GM18907 (cell line): Measurements from ENCODE around the gene CYP11A1.
"Not testable (repeated sequence)": the region's sequence is repeated elsewhere in the genome, so short reads cannot be mapped to it uniquely, and the experiment has no call there.

Source experiments
- ATAC-seq: cut with Tn5 transposase; IDR thresholded peaks from one replicate; pipeline ENCODE4 v1.9.1; 2021; ENCODE audit warnings: mild to moderate bottlenecking, moderate library complexity; ENCODE audit not compliant: unreplicated experiment

The CYP11A1 gene

DNA sequence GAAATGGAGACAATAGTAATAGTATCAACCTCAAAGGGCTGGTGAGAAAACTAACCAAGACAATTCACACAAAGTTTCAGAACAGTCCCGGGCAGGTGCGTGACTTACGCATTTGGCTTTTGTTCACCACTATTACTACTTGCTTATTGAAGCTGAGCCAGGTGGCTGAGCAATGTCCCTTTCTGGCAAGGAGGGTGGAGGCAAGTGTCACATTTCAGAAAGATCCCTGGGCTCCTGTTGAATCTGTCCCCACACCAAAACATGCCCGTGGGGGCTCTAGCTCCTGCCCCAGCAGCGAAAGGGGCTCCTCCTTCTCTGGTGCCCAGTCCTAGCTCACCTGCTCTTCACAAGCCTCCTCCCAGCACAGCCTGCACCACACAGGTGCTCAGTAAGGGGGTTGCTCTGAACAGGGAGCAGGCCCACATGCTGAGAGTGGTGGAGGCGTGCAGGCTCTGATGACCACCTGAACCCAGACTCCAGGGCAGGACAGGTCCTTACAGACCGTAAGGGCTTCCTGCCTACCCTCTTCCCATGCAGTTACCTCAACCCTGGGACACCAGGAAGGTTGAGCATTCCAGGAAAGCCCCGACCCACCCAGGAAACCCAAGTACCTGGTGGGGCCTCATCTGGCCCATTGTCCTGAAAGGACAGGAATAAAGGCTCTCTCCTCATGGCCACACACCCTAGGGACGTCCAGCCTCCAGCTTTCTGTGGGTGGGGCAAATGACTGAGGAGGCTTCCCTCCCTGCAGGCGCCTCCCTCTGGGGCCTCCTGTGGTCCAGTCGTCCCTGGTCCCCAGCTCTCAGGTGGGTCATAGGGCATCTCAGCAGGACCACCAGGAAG is 33.7 kb upstream of the CYP11A1 start:
- ATAC-seq, result no peak

DNA sequence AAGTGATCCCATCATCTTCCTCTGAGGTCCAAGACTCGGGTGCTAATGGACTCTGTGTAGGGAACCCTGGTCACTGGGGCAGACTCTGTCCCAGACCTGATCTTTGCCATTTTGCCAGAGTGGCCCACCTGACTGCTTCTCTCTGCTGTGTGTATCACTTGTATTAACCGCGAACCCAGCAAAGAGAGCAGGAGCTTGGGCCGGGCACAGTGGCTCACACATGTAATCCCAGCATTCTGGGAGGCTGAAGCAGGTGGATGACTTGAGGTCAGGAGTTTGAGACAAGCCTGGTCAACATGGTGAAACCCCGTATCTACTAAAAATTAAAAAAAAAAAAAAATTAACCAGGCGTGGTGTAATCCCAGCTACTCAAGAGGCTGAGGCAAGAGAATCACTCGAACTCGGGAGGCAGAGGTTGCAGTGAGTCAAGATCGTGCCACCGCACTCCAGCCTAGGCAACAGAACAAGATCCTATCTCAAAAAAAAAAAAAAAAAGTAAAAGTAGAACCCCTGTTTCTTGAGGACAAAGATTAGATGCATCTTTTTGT is 32.9 kb upstream of the CYP11A1 start:
- ATAC-seq, result no peak

DNA sequence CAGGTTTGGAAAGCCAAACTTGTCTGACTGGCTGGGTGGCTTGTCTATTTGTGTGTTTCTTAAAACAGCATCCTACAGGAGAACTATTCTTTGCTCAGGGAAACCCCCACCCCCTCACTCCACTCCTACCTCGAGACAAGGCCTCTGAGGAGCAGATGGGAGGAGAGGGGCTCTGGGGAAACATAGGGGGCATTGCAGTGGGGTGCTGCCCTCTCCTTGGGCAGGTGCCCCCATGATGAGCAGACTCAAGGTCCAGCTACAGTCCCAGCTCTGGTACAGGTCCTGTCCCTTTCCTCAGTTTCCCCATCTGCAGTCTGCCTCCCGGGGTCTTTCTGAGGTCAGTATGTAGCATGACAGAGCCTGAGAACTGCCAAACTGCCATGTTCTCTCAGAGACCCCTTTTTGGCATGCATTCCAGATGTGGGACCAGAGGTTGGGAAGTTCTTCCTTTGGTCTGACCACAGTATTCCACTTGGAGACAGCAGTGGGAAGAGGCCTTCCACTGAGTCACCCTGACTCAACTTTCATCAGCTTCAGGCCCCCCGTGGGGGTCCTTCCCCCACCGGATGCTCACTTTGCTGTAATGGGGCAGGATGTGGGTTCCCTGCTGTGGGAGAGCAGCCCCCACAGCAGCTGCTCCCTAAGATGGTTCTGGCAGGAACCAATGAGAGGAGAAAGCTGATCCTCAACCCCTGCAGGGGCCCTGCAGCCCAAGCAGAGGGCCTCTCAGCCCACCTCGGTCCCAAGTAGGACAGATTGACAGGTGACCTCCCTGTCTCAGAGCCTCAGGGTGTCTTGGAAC is 32.3 kb upstream of the CYP11A1 start:
- ATAC-seq, result no peak

DNA sequence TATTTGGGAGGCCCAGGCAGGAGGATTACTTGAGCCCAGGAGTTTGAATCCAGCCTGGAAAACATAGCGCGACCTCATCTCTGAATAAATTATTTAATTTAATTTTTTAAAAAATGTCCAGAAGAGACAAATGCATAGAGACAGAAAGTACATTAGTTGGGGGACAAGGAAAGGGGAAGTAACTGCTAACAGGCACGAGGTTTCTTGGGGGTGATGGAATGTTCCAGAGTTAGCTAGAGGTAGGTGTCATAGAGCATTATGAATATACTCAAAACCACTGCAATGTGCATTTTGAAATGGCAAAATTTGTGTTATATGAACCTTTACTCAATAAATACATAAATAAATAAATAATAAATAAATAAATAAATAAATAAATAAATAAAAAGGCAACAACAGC is 31.7 kb upstream of the CYP11A1 start:
- no peak for ATAC-seq

DNA sequence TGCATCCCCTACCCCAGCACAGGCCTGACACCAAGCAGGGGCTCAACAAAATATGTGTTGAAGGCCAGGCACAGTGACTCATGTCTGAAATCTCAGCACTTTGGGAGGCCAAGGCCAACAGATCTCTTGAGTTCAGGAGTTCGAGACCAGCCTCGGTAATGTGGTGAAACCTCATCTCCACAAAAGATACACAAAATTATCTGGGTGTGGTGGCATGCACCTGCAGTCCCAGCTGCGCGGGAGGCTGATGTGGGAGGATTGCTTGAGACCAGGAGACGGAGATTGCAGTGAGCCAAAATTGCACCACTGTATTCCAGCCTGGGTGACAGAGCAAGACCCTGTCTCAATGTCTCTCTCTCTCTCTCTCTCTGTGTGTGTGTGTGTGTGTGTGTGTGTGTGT is 30.7 kb upstream of the CYP11A1 start:
- ATAC-seq, result no peak

DNA sequence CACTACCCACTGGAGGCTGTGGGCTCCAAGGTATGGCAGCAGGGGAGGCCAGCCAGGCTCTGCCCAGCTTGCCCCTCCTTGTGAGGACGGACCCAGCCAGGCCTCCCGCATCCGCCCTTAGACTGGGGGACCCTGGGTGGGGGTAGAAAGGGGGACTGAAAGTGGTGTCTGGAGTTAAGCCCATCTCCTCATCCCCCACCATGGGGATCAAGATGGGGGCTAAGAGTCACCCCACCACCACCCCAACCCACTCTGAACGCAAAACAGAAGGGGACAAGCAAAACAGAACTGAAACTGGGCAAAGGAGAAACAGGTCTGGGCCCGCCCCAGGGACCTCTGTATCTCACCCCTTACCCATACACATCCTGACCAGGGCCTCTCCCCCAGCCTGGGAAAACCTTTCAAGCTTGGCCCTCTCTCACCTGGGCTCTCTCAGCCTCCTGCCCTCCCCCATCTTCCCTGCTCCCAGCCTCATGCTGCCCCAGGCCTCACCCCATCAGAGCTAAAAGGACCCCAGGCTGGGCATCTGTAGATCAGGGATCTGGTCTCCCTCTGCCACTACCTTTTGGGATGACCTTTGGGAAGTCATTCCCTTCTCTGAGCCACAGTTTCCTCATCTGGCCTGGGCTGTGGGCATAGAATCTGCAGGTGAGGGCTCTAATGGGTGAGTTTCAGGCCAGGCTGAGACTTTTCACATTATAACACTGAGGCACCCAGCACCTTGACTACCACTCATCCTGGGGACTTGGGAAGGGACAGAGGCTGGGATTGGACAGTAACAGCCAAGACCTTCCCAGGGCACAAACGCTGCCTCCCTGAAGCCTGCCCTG is 30.0 kb upstream of the CYP11A1 start:
- ATAC-seq, result no peak

DNA sequence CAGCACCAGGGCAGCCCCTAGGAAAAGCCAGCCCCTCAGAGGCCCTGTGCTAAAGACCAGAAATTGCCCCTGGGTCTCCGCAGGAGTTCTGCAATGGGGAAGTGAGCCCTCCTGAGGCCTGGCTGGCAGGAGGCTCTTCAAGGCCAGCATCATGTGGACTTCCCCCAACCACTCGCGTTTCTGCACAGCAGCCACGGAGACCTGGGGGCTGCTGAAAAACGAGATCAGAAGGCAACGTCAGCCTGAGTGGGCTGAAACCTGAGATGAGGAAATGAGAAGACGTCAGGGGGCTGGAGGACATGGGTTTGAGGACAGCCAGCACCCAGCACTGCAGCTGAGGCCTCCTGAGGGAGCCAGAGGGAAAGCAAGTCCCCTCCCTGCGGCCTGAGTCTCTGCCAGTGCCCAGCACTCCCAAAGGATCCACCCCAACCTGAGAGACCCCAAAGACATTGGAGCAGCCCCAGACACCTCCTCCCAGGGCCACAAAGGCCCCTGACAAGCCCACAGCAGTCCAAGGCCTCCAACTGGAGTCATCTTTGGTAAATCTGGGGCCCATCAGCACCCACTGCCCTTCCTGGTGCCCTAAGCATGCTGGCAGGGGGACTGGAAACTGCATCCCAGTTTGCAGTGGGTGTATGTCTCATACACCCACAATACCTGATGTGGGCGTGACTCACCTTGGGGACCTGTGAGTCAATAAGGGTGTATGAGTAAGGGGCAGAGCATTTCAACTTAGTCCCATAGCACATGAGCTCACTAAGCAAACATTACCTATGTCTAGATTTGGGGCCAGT is 29.2 kb upstream of the CYP11A1 start:
- ATAC-seq, result peak; percentile 29

DNA sequence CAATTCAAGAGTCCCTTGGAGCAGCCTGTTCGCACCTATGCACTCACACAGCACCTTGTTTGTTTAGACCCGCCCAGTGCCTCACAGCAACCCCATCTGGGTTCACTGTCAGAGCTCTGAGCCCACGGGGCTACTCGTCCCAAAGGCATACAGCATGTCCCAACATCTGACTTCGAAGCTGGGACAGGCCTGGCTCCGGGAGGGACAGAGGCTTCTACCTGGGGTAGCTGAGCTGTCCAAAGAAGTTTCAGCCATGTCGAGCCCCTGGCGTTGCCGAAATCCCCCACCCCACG is 28.6 kb upstream of the CYP11A1 start:
- no peak for ATAC-seq

DNA sequence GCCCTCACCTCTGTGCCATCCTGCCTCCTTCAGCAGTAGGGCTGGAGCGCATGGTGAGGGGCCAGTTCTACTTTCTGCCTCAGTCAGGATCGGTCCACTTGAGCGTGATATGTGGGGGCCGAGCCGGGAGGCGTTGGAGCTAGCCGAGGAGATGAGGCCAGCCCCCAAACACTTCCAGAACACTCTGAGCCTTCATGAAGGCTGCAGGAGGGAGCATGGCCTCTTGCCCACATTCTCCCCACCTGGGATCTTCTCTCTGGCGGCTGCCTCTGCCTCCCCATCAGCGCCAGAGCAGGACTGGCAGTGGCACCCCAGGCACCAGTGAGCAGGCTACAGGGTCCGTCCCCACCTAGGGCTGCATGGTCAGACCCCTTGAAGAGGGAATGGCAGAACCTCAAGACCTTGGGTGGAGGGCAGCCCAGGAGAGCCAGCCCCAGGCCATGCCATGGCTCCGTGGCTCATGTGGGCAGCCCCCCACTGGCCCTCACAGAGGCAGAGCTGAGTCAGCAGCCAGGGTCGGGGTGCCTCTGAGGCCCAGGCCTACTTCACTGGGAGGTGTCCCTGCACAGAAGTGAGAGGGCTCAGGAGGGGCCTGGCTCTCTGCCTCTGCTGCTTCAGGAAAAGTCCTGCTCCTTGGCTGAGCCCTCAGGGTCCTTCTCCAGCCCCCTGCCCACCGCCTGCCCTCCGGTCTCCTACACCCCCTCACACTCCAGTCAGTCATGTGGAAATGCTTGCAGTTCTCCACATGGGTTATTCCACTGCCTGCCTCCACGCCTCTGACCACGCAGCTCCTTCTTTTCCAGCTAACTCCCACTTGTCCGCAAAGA is 28.1 kb upstream of the CYP11A1 start:
- ATAC-seq, result no peak

DNA sequence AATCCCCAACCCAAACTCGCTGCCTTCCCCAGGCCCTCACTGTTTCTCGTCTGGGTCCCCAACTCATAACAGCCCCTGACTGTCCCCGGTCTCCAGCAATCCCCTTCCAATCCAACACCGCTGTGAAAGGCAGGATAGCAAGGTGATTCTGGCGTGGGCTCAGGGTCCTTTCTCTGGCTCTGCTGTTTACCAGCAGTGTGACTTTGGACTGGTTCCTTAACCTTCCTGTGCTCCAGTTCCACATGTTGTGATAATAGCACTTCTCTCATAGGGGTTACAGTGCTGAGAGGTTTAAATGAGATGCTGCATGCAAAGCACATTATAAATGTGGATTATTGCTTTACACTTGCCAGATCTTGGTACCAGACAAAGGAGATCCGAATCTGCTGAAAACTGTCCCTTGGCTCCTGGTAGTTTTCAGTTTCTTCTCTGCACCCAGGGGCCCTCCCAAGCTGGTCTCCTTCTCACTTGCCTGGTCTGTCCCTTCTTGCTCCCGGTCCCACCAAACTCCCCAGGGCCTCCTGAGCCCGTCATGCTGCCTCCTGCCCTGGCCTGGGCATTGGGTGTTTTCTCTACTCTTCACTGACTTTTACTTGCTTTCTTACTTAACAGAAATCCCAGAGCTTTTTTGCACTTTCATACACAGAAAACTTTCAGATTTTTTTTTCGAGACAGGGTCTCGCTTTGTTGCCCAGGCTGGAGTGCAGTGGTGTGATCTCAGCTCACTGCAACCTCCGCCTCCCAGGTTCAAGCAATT is 26.8 kb upstream of the CYP11A1 start:
- no peak for ATAC-seq

DNA sequence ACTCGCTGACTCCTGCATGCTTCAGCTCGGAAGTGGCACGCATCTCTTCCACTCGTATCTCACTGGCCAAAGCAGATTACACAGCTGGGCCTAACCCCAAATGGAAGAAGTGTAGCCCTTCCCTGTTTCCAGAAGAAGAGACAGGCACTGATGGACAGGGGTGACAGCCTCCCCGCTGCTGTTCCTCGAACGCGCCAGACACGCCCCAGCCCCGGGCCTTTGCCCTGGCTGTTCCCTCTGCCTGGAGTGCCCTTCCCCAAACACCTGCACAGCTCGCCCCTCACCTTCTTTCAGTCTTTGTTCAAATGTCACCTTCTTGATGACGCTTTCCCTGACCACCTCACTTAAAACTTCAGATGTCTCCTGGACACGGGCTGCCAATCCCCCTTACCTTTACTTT is 26.0 kb upstream of the CYP11A1 start:
- no peak for ATAC-seq

DNA sequence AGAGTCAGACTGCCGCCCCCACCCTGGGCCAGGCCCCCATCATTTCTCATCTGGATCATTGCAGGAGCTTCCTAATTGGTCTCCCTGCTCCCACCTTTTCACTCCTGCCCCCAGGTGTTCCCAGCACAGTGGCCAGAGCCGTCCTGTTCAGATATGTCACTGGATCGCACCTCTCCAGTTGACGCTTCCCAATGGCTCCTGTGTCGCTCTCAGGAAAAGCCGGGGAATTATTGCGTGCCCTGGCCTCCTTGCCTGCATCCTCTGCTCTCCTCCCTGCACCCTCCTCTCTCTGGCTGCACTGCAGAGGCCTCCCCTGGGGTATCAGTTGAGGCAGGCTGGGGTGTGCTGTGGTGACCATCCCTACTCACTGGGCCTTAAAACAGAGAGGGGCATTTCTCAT is 25.5 kb upstream of the CYP11A1 start:
- no peak for ATAC-seq

DNA sequence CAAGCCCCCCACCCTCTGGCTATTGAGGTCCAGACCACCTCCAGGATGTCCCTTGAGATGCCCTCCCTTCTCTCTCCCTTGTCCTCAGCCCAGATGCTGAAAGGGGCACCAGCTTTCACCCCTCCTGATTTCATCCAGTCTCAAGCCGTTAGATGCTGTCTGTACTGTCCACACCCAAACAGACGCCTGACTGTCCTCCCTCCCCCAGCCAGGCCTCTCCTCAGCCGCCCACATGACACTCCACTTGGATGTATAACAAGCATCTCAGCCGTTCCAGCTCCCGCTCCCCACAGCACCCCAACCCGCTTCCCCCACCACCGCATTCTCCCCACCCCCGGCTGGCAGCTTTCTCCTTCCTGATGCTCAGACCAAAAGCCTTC is 25.0 kb upstream of the CYP11A1 start:
- ATAC-seq, result no peak

DNA sequence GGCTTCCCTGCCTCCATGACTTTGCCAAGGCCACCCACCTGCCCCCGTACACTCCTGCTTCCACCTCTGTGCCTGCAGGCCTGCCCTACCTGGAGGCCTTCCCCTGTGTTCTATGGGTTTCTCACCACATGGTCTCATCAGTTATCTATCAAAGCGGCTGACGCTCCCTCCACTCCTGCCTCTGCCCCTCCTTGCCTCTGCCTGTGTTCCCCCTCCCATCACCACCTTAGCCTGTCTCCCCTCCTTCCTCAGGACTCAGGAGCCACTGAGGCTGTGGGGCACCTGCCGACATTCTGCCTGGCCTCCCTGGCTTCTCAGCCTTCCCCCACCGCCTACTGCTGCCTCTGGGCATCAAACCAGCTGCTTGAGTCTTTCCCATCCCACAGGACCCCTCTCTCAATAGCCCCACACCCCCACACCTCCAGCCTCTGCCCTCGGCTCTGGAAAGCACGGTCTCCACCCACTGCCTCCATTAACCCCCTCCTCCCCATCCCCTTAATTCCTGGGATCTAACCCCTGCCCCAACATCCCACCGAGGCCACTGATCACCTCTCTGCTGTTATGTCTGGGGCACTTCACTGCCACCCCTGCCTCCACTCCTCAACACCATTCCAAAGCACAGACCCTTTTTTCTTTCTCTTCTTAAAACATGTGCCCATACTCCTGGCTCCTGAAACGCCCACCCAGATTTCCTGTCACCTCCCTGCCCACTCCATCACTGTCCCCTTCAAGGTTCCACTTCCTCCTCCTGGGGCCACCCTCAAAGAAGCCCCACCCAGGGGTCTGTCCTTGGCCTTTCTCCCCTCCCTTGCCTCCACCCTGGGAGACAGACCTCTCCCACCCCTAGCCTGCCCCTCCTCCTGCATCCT is 24.4 kb upstream of the CYP11A1 start:
- ATAC-seq, result no peak

DNA sequence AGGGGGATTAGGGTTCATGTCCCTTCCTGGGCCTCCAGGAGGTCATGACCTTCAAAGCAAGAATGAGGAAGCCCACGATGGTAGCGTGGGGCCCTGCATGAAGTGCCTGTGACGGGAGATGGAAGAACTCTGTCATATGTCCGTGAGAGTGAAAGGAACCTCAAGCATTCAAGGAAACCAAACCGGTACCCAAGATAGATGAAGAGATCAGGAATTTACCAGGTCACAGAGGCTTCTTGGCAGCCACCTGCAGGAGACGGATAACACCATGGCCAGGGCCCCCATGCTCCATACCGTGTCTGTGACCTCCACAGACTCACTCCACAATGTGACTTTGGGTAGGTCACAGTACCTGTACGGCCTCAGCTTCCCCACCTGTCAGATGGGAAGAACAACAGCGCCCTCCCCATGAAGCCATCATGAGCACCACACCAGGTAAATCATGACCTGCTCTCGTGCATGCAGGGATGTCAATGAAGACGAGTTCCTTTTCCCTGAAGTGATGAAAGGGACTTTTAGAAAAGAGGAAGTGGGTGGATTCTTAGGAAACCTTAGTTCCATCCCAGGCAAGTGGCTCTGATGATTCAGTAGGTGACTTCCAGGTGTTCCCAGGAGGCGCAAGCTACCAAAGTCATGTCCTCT is 23.3 kb upstream of the CYP11A1 start:
- ATAC-seq, result no peak

DNA sequence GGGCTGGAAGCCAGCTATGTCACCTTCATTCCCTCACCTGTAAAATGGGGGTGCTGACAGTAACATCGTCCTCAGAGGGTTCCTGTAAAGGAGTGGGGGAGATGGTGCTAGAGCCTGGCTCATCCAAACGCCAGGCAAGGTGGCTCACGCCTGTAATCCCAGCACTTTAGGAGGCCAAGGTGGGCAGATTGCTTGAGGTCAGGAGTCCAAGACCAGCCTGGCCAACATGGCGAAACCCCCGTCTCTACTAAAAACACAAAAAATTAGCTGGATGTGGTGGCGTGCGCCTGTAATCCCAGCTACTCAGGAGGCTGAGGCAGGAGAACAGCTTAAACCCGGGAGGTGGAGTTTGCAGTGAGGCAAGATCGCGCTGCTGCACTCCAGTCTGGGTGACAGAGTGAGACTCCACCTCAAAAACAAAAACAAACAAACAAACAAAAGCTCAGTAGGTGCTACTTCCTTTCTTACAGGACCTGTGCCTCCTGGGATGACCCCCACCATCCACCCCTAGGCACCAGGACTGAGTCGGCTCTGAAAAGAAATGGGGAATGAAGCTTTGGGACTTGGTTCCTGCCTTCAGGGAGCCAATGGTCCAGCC is 22.7 kb upstream of the CYP11A1 start:
- ATAC-seq, result not testable (repeated sequence)
